Right cardiac atrium (tissue), 5 donors: ENCODE data around the gene EIF6. TPM values are rescaled to one million over a fixed set of nuclear protein-coding genes. Genes with fewer than 3 reads are reported as not detected.

ENCODE experiments used
- polyA plus RNA-seq: library from polyadenylated mRNA; stranded (reverse); fragments of 200-250 nt; gene quantifications from one replicate; pipeline ENCODE4 v1.2.3, GENCODE V29; 2013
- total RNA-seq, 4 donors: library from RNA; stranded (reverse); fragmentation: NEBNext Ultra II Directional; extraction: Animal tissue kit (Norgen Biotek cat#: 25700); gene quantifications; one replicate each; pipeline ENCODE4 v1.2.1, GENCODE V29; 2021
- donor health status: healthy with polysubstance abuse.
- donor health status: DM: no; HTN: yes; CAD: no.
- donor health status: DM: no; HTN: no; CAD: no.
- donor health status: DM: no; HTN: yes; CAD: no; lungs with severe emphysema.
- donor health status: DM: yes; HTN: yes; CAD: no.

EIF6 gene
- total and polyA plus RNA-seq, 5 donors, result 36.2 to 57.3 (median 41.3) TPM

Other genes with a start within 250 kb of the EIF6 start
- gene TRPC4AP, start 192.0 kb downstream of the EIF6 start, total RNA-seq, result 10 to 100 TPM; 34.3 to 44.6 (median 36.6) TPM
- 29.1 TPM for gene TRPC4AP, start 192.0 kb downstream of the EIF6 start, polyA plus RNA-seq
- gene EDEM2, start 137.4 kb downstream of the EIF6 start, total RNA-seq, result 10 to 100 TPM; 15.1 to 25.9 (median 15.4) TPM
- gene EDEM2, start 137.4 kb downstream of the EIF6 start, polyA plus RNA-seq, result 11.8 TPM
- 10 to 100 TPM; 12.9 to 43.7 (median 22.4) TPM for gene PROCR, start 112.7 kb downstream of the EIF6 start, total RNA-seq
- gene PROCR, start 112.7 kb downstream of the EIF6 start, polyA plus RNA-seq, result 28.0 TPM
- under 1 TPM; 0.39 to 0.48 (median 0.44) TPM for gene MMP24, start 58.1 kb downstream of the EIF6 start, total RNA-seq
- 0.27 TPM for gene MMP24, start 58.1 kb downstream of the EIF6 start, polyA plus RNA-seq
- 10 to 100 TPM; 45.1 to 65.0 (median 48.6) TPM for gene MMP24OS, start 6.7 kb downstream of the EIF6 start, total RNA-seq
- gene MMP24OS, start 6.7 kb downstream of the EIF6 start, polyA plus RNA-seq, result 47.1 TPM
- gene FAM83C, start 7.7 kb upstream of the EIF6 start, total RNA-seq, result not detected
- gene FAM83C, start 7.7 kb upstream of the EIF6 start, polyA plus RNA-seq, result not detected
- gene UQCC1, start 127.2 kb upstream of the EIF6 start, total RNA-seq, result 100 to 1,000 TPM in 1 of 4 donors, 10 to 100 TPM in 3; 79.0 to 127 (median 84.3) TPM
- 67.2 TPM for gene UQCC1, start 127.2 kb upstream of the EIF6 start, polyA plus RNA-seq
- under 1 TPM in 3 of 4 donors, not detected in 1; 0.09 to 0.17 (median 0.11) TPM for gene GDF5, start 153.5 kb upstream of the EIF6 start, total RNA-seq
- 0.05 TPM for gene GDF5, start 153.5 kb upstream of the EIF6 start, polyA plus RNA-seq
- 10 to 100 TPM; 12.2 to 22.0 (median 18.5) TPM for gene CEP250, start 170.8 kb upstream of the EIF6 start, total RNA-seq
- gene CEP250, start 170.8 kb upstream of the EIF6 start, polyA plus RNA-seq, result 11.0 TPM
- not detected for gene C20orf173, start 244.9 kb upstream of the EIF6 start, total RNA-seq
- not detected for gene C20orf173, start 244.9 kb upstream of the EIF6 start, polyA plus RNA-seq